BJ (cell line): ENCODE measurements around the gene SORBS1. TPM values are rescaled to one million over a fixed set of nuclear protein-coding genes. Genes with fewer than 3 reads are reported as not detected.

ENCODE experiments used
- CTCF ChIA-PET: fragments of 350-600 bp; formaldehyde crosslinking; extraction: SDS; loops from one replicate; lab custom pipeline; 2021; ENCODE audit warnings: antibody characterized with exemption, inconsistent platforms; lab: Yijun Ruan, JAX
- POLR2A ChIA-PET: fragments of 300-600 bp; sonication (Branson Sonifier 250); formaldehyde crosslinking; extraction: SDS; loops from one replicate; lab custom pipeline; 2021; ENCODE audit warnings: antibody characterized with exemption; lab: Charles Lee
- DNase-seq: peaks from one replicate; pipeline ENCODE4 v3.0.0-alpha.2; 2011; ENCODE audit warnings: low read depth
- H3K27me3 ChIP-seq: 2 replicates; pipeline ENCODE4 v1.6.0; 2011; ENCODE audit warnings: low read length; ENCODE audit not compliant: control insufficient read depth, insufficient read depth
- H3K36me3 ChIP-seq: 2 replicates; pipeline ENCODE4 v1.5.1; 2011; ENCODE audit warnings: low read length; ENCODE audit not compliant: control insufficient read depth, insufficient read depth
- H3K4me3 ChIP-seq: 2 replicates; pipeline ENCODE4 v1.5.1; 2011; ENCODE audit warnings: low read depth, mild to moderate bottlenecking, control low read depth, low read length
- CTCF ChIP-seq: IDR thresholded peaks from 2 replicates; pipeline ENCODE4 v1.5.1; 2011; ENCODE audit warnings: low read depth, mild to moderate bottlenecking, control low read depth, inconsistent platforms, low read length, moderate library complexity; ENCODE audit not compliant: insufficient read depth
- polyA plus RNA-seq: library from polyadenylated mRNA; depleted of rRNA; stranded (reverse); fragments of >200 nt; gene quantifications from 2 replicates; pipeline ENCODE4 v1.2.3, GENCODE V29; 2011

SORBS1 gene
- polyA plus RNA-seq, 1 experiment = 1.8 TPM

DNA sequence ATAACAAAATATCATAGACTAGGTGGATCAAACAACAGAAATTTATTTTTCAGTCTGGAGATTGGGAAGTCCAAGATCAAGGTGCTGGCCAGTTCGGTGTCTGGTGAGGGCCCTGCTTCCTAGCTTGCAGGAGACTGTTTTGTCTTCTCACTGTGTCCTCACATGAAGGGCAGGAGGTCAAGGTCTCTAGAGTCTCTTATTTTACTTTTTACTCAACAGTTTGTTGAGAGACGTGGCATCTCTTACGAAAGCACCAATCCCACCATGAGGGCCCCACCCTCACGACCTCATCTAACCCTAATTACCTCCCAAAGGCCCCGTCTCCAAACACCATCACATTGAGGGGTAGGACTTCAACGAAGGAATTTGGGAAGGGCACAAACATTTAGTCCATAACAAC lies 41.2 kb upstream of the SORBS1 start:
- POLR2A ChIA-PET = no interaction called here

DNA sequence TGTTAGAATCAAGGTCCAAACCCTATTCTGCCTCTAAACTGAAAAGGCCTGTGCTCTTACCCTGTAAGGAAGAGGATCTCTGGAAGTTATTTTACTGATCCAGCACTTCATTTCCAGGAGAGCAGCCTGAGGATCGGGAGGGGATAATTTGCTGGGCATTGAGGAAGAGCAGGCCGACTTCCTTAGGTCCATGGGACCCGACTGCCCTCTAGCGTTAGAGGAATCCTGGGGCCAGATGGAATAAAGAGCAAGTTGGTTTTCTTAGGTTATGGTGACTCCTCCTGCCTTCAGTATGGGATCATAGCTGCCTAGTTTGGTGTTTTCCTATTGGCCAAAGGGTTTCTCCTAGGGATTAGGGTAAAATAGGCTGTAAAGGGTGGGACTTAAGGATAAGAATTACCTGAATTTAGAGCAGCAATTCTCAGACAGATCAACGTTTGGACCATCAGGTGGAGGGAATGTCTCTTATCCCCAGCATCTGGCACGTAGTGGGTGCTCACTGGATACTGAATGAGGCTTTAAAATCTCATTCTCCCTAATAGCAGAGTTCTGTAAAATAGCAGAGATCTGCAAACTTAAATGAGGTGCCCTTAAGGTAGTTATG lies 40.0 kb upstream of the SORBS1 start:
- peak; percentile 30 for DNase-seq
- Histone ChIP-seq H3K27me3 (no peaks in the 10 kb centered on the region; the same call in 1 of the 2 replicates), H3K36me3 (peaks cover 5% of the 10 kb centered on the region), H3K4me3 (no peak overlapping the region)
- ChIA-PET CTCF (interaction anchor here (0.6 to 10.3 kb wide), 14 partner anchors 11 to 468 kb away, joined by 3 to 166 read pairs (median 4); no protein-coding TSS in a partner anchor), POLR2A (no interaction called here)
- TF ChIP-seq CTCF = peak; percentile 96

More for the DNA sequence above, 41.2 kb upstream of the SORBS1 start:
- Histone ChIP-seq H3K36me3 (peaks cover 5% of the 10 kb centered on the region), H3K27me3 (no peaks in the 10 kb centered on the region; the same call in 1 of the 2 replicates), H3K4me3 (no peak overlapping the region)
- no peak for DNase-seq
- TF ChIP-seq CTCF = no peak
- CTCF ChIA-PET = interaction anchor here (1.0 to 10.3 kb wide), 8 partner anchors 157 to 469 kb away, joined by 3 to 166 read pairs (median 12); no protein-coding TSS in a partner anchor

DNA sequence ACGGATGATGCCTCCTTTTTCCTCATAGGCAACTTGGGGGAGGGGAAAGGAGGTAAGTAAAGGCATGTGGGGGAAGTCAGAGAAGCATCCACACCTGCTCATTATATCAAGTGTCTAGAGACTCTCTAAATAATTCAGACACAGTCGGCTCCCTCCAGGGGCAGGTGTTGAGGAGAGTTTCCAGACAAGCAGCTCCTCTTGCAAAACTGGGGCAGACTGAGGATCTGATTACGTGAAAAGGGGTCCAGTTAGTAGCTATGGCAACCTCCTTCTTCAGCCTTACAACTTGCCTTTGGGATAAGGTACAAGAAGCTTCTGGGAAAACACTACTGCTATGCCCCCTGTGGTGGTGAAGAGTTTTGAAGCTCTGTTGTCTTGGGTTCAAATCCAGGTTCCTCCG lies 39.0 kb upstream of the SORBS1 start:
- TF ChIP-seq CTCF = no peak
- ChIA-PET CTCF (interaction anchor here (0.9 to 10.3 kb wide), 7 partner anchors 154 to 225 kb away, joined by 3 to 166 read pairs (median 12); no protein-coding TSS in a partner anchor), POLR2A (no interaction called here)
- H3K27me3 ChIP-seq = no peaks in the 10 kb centered on the region; the same call in 1 of the 2 replicates
- no peak overlapping the region for H3K4me3 ChIP-seq
- DNase-seq = no peak
- peaks cover 1% of the 10 kb centered on the region; the same call in 1 of the 2 replicates for H3K36me3 ChIP-seq

DNA sequence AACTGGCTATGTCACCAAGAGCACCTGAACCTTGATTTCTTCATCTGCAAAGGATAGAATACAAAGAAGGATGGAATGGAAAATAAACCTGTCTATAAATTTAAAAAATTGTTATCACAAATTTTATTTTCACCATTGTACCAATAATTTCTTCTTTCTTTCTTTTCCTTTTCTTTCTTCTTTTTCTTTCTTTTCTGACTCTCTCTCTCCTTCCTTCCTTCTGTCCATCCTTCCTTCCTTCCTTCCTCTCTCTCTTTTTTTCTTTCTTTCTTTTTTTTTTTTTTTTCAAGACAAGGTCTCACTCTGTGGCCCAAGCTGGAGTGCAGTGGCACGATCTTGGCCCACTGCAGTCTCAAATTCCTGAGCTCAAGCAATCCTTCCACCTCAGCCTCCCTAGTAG lies 36.6 kb upstream of the SORBS1 start:
- ChIA-PET POLR2A (no interaction called here), CTCF (interaction anchor here (0.6 to 10.3 kb wide), 2 partner anchors 160 to 166 kb away, joined by 3 to 166 read pairs; no protein-coding TSS in a partner anchor)
- Histone ChIP-seq H3K36me3 (no peaks in the 10 kb centered on the region), H3K4me3 (no peak overlapping the region), H3K27me3 (no peaks in the 10 kb centered on the region; the same call in 1 of the 2 replicates)
- TF ChIP-seq CTCF = no peak
- DNase-seq = no peak

- Histone ChIP-seq H3K36me3 (no peaks in the 10 kb centered on the region), H3K27me3 (no peaks in the 10 kb centered on the region), H3K4me3 (no peak overlapping the region)
- POLR2A ChIA-PET = no interaction called here
- no peak for DNase-seq
- CTCF ChIA-PET = no interaction called here
- no peak for TF ChIP-seq CTCF
These were observed 26.9 kb upstream of the SORBS1 start for GRCh38 chr10:95588025-95588424.
